Vagina (tissue), 2 donors: ENCODE data around the gene VPS33A.

Source experiments
- POLR2A ChIP-seq, 2 donors: fragments of 450-650 bp; IDR thresholded peaks; one replicate each; pipeline ENCODE4 v1.6.1; 2017; ENCODE audit warnings: antibody characterized with exemption in 2 of 2, mild to moderate bottlenecking in 2 of 2, moderate library complexity in 2 of 2
- POLR2AphosphoS5 ChIP-seq, 2 donors: sonication (generic); formaldehyde crosslinking; IDR thresholded peaks; one replicate each; pipeline ENCODE4 v1.9.0; 2017; ENCODE audit warnings: antibody characterized with exemption in 2 of 2, mild to moderate bottlenecking in 2 of 2, low read depth in 1 of 2; ENCODE audit not compliant: insufficient read depth in 1 of 2
- TF ChIP-seq, protein P1 (sequence below), 3 experiments: fragments of 450-650 bp in 2 of 3; fragments of 200-600 bp in 1 of 3; sonication (generic) in 1 of 3; IDR thresholded peaks; one replicate each; pipeline ENCODE4 v1.5.1; 2017 to 2019; ENCODE audit warnings: antibody characterized with exemption in 3 of 3, mild to moderate bottlenecking in 2 of 3, moderate library complexity in 2 of 3

DNA sequence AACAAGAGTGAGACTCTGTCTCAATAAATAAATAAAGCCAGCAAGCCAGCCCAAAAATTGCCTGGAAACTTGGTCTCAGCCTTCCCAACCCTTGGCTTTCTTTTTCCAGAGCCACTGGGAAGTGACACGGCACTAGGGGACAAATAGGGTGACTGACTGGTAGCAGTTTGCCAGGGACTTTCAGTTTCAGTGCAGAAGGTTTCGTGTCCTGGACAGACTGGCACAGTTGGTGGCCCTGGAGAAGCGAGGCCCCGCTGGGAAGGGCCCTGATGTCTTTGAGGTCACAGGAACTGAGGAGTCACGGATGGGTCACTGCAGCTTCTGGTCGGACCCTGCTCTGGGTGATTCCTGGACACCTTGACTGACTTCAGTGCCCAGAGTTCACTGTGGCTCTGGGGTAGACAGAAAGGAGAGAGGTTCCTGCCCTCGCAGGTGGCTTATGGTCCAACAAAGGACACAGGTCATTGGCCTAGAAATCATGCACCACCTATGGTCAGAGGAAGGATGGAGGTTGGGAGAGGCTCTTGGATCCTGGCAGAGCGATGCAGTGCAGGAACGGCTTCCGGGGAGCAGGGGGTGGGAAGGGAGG, 80.7 kb downstream of the VPS33A start:
- TF ChIP-seq, protein P1, sequence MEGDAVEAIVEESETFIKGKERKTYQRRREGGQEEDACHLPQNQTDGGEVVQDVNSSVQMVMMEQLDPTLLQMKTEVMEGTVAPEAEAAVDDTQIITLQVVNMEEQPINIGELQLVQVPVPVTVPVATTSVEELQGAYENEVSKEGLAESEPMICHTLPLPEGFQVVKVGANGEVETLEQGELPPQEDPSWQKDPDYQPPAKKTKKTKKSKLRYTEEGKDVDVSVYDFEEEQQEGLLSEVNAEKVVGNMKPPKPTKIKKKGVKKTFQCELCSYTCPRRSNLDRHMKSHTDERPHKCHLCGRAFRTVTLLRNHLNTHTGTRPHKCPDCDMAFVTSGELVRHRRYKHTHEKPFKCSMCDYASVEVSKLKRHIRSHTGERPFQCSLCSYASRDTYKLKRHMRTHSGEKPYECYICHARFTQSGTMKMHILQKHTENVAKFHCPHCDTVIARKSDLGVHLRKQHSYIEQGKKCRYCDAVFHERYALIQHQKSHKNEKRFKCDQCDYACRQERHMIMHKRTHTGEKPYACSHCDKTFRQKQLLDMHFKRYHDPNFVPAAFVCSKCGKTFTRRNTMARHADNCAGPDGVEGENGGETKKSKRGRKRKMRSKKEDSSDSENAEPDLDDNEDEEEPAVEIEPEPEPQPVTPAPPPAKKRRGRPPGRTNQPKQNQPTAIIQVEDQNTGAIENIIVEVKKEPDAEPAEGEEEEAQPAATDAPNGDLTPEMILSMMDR (IDR thresholded peaks at IDR 0.05), result no peak
- no peak for TF ChIP-seq POLR2A (IDR thresholded peaks at IDR 0.05)
- no peak for TF ChIP-seq POLR2AphosphoS5 (IDR thresholded peaks at IDR 0.05; ENCODE audit: insufficient read depth in 1 of 2, low read depth in 1 of 2)
